ENCODE measurements around the gene CERS6. TPM values are rescaled to one million over a fixed set of nuclear protein-coding genes. Genes with fewer than 3 reads are reported as not detected.

Gene CERS6
- total and polyA plus RNA-seq, 10 of the 15 experiments (the other 5 are each of a cell fraction or from before 2014, with no cell fraction given) = 1.3 to 20.4 (median 14.1) TPM

DNA sequence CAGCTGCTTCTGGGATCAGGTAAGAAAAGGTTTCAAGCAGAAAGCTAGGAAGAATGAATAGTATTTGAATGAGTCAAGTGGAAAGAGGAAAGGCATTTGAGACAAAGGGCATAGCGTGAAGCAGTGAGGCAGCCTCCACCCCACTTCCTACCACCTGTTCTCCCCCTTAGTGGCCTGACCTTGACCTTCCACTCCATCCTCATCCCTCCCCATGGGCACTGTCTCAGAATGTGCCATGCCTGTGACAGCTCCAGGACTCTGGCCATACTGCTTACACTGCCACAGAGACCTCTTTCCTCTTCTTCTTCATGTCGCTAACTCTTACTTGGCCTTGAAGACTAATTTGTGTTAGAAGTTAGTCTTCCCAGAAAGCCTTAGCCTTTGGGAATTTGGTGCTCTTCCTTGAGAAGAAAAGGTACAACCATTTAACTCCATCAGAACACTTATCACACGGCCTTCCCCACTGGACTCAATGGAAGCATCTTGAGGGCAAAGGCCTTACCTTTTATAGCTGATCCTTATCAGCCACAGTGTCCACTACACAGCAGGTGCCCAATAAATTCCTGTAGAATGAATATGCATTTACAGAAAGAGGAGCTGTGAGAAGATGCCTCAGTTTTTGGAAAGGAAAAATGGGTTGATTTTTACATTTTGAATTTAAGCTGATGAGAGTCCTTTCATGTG lies 331.2 kb downstream of the CERS6 start:
- Histone ChIP-seq H2AFZ (ENCODE audit: control insufficient read depth, low read depth, low read length) (no peak overlapping the region), H4K20me1 (ENCODE audit: control insufficient read depth, insufficient read depth) (no peaks in the 10 kb centered on the region), H3K9me3 (replicated peaks; ENCODE audit: control insufficient read depth, insufficient read depth, low read length) (no peaks in the 10 kb centered on the region; the same call in 2 of the 3 replicates), H3K27ac (ENCODE audit: control insufficient read depth, insufficient read depth) (no peak overlapping the region), H3K4me3 (no peak overlapping the region), H3K27me3 (replicated peaks in 1 of 2; ENCODE audit: control insufficient read depth in 2 of 2, insufficient read depth in 2 of 2, low read length in 1 of 2) (no peaks in the 10 kb centered on the region), H3K79me2 (ENCODE audit: control insufficient read depth, insufficient read depth, low read length) (no peaks in the 10 kb centered on the region), H3K4me1 (ENCODE audit: control insufficient read depth, insufficient read depth, low read length) (no peaks in the 10 kb centered on the region), H3K4me2 (ENCODE audit: control insufficient read depth, insufficient read depth) (no peak overlapping the region), H3K9ac (ENCODE audit: control insufficient read depth, insufficient read depth, low read length) (no peak overlapping the region), H3K36me3 (ENCODE audit: control insufficient read depth in 2 of 2, insufficient read depth in 2 of 2, low read length in 1 of 2) (no peaks in the 10 kb centered on the region)
- ChIA-PET SMC1A (ENCODE audit: uncharacterized antibody, unreplicated experiment) (no interaction called here), POLR2A (no interaction called here), RAD21 (ENCODE audit: unreplicated experiment) (no interaction called here), CTCF (no interaction called here)
- no peak for TF ChIP-seq DPF2 (IDR thresholded peaks at IDR 0.05)
- no peak for TF ChIP-seq ETV6 (conservative IDR thresholded peaks at IDR 0.05 in 1 of 2, IDR thresholded peaks at IDR 0.05 in 1 of 2; ENCODE audit: borderline replicate concordance in 1 of 2, low read depth in 1 of 2)
- TF ChIP-seq, protein P1, sequence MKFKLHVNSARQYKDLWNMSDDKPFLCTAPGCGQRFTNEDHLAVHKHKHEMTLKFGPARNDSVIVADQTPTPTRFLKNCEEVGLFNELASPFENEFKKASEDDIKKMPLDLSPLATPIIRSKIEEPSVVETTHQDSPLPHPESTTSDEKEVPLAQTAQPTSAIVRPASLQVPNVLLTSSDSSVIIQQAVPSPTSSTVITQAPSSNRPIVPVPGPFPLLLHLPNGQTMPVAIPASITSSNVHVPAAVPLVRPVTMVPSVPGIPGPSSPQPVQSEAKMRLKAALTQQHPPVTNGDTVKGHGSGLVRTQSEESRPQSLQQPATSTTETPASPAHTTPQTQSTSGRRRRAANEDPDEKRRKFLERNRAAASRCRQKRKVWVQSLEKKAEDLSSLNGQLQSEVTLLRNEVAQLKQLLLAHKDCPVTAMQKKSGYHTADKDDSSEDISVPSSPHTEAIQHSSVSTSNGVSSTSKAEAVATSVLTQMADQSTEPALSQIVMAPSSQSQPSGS (IDR thresholded peaks at IDR 0.05; ENCODE audit: low read length) = no peak
- no peak for TF ChIP-seq TCF3 (IDR thresholded peaks at IDR 0.05; ENCODE audit: borderline replicate concordance, insufficient read depth, low read depth, low read length)
- no peak for TF ChIP-seq YBX1 (IDR thresholded peaks at IDR 0.05)
- no peak for TF ChIP-seq TCF7 (IDR thresholded peaks at IDR 0.05; ENCODE audit: borderline replicate concordance)
- TF ChIP-seq MTA2 (IDR thresholded peaks at IDR 0.05; ENCODE audit: low read depth) = no peak
- TF ChIP-seq, protein P2, sequence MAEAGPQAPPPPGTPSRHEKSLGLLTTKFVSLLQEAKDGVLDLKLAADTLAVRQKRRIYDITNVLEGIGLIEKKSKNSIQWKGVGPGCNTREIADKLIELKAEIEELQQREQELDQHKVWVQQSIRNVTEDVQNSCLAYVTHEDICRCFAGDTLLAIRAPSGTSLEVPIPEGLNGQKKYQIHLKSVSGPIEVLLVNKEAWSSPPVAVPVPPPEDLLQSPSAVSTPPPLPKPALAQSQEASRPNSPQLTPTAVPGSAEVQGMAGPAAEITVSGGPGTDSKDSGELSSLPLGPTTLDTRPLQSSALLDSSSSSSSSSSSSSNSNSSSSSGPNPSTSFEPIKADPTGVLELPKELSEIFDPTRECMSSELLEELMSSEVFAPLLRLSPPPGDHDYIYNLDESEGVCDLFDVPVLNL (IDR thresholded peaks at IDR 0.05; ENCODE audit: low read depth, low read length) = no peak
- TF ChIP-seq KAT2A (conservative IDR thresholded peaks at IDR 0.05; ENCODE audit: control insufficient read depth, low read depth, low read length) = no peak
- TF ChIP-seq YY1 (IDR thresholded peaks at IDR 0.05; ENCODE audit: low read depth, low read length) = no peak
- TF ChIP-seq, protein P3, sequence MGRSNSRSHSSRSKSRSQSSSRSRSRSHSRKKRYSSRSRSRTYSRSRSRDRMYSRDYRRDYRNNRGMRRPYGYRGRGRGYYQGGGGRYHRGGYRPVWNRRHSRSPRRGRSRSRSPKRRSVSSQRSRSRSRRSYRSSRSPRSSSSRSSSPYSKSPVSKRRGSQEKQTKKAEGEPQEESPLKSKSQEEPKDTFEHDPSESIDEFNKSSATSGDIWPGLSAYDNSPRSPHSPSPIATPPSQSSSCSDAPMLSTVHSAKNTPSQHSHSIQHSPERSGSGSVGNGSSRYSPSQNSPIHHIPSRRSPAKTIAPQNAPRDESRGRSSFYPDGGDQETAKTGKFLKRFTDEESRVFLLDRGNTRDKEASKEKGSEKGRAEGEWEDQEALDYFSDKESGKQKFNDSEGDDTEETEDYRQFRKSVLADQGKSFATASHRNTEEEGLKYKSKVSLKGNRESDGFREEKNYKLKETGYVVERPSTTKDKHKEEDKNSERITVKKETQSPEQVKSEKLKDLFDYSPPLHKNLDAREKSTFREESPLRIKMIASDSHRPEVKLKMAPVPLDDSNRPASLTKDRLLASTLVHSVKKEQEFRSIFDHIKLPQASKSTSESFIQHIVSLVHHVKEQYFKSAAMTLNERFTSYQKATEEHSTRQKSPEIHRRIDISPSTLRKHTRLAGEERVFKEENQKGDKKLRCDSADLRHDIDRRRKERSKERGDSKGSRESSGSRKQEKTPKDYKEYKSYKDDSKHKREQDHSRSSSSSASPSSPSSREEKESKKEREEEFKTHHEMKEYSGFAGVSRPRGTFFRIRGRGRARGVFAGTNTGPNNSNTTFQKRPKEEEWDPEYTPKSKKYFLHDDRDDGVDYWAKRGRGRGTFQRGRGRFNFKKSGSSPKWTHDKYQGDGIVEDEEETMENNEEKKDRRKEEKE (IDR thresholded peaks at IDR 0.05) = no peak
- no peak for TF ChIP-seq MXI1 (IDR thresholded peaks at IDR 0.05; ENCODE audit: low read depth, low read length)
- TF ChIP-seq SP1 (IDR thresholded peaks at IDR 0.05; ENCODE audit: low read depth, low read length) = no peak
- TF ChIP-seq CHD4 (IDR thresholded peaks at IDR 0.05) = no peak
- TF ChIP-seq, protein P4, sequence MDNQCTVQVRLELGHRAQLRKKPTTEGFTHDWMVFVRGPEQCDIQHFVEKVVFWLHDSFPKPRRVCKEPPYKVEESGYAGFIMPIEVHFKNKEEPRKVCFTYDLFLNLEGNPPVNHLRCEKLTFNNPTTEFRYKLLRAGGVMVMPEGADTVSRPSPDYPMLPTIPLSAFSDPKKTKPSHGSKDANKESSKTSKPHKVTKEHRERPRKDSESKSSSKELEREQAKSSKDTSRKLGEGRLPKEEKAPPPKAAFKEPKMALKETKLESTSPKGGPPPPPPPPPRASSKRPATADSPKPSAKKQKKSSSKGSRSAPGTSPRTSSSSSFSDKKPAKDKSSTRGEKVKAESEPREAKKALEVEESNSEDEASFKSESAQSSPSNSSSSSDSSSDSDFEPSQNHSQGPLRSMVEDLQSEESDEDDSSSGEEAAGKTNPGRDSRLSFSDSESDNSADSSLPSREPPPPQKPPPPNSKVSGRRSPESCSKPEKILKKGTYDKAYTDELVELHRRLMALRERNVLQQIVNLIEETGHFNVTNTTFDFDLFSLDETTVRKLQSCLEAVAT (IDR thresholded peaks at IDR 0.05) = no peak
- intact Hi-C loops (cut with micrococcal nuclease; ENCODE audit: unreplicated experiment) (no loop called here), in situ Hi-C loops (cut with MboI) (no loop called here)
- DNase-seq (ENCODE audit: low read depth, low spot score) (no peak), ATAC-seq (no peak), FAIRE-seq (no peak)
- no TSS peak for BruUV-seq (replicated peaks)
- WGBS (ENCODE audit: insufficient coverage, insufficient replicate concordance, low lambda C conversion rate, missing lambda C conversion rate) = 44% methylated on average over 3 of the region's 3 CpGs

Data from GM12878 (cell line).